Body of pancreas (tissue), 4 donors: ENCODE measurements around the gene TEX2.

ENCODE experiments used
- POLR2A ChIP-seq, 3 donors: fragments of 450-650 bp; IDR thresholded peaks; one replicate each; pipeline ENCODE4 v1.6.1; 2016; ENCODE audit warnings: antibody characterized with exemption in 3 of 3, mild to moderate bottlenecking in 2 of 3
- TF ChIP-seq, protein P1 (sequence below), 7 experiments: fragments of 450-650 bp in 4 of 7; fragments of 200-600 bp in 3 of 7; sonication (generic) in 3 of 7; IDR thresholded peaks; one replicate each; pipeline ENCODE4 v1.5.1; 2016 to 2019; ENCODE audit warnings: antibody characterized with exemption in 7 of 7

- TF ChIP-seq, protein P1, sequence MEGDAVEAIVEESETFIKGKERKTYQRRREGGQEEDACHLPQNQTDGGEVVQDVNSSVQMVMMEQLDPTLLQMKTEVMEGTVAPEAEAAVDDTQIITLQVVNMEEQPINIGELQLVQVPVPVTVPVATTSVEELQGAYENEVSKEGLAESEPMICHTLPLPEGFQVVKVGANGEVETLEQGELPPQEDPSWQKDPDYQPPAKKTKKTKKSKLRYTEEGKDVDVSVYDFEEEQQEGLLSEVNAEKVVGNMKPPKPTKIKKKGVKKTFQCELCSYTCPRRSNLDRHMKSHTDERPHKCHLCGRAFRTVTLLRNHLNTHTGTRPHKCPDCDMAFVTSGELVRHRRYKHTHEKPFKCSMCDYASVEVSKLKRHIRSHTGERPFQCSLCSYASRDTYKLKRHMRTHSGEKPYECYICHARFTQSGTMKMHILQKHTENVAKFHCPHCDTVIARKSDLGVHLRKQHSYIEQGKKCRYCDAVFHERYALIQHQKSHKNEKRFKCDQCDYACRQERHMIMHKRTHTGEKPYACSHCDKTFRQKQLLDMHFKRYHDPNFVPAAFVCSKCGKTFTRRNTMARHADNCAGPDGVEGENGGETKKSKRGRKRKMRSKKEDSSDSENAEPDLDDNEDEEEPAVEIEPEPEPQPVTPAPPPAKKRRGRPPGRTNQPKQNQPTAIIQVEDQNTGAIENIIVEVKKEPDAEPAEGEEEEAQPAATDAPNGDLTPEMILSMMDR (IDR thresholded peaks at IDR 0.05) = no peak
- no peak for TF ChIP-seq POLR2A (IDR thresholded peaks at IDR 0.05)
Measured at GRCh38 chr17:64099543-64099942, 163.5 kb downstream of the TEX2 start.
